OCI-LY7 (cell line): Measurements from ENCODE around the gene NR5A1. TPM values are rescaled to one million over a fixed set of nuclear protein-coding genes. Genes with fewer than 3 reads are reported as not detected.

Experiments used
- BruUV-seq: library from RNA; stranded (reverse); fragments of 400-500 nt; replicated peaks from 2 replicates; lab custom pipeline; 2021; lab: Mats Ljungman, UMichigan
- CTCF ChIA-PET: fragments of 300-600 bp; sonication (Branson Sonifier 250); formaldehyde crosslinking; loops from one replicate; lab custom pipeline; 2022; ENCODE audit warnings: antibody characterized with exemption; ENCODE audit not compliant: unreplicated experiment; lab: Charles Lee
- POLR2A ChIA-PET: fragments of 300-600 bp; sonication (Branson Sonifier 250); formaldehyde crosslinking; loops from one replicate; lab custom pipeline; 2022; ENCODE audit warnings: antibody characterized with exemption; lab: Charles Lee
- DNase-seq: peaks from one replicate; pipeline ENCODE4 v3.0.0-alpha.2; 2015; ENCODE audit warnings: low spot score
- H2AFZ ChIP-seq: fragments of 200-600 bp; sonication (generic), shearing (Covaris generic); 2 replicates; pipeline ENCODE4 v1.6.1; 2014; ENCODE audit warnings: mild to moderate bottlenecking, antibody characterized with exemption, low read length, moderate library complexity
- H3K27ac ChIP-seq: fragments of 200-600 bp; sonication (generic); 2 replicates; pipeline ENCODE4 v1.5.1; 2014; ENCODE audit warnings: mixed run types, low read depth, mild to moderate bottlenecking, moderate library complexity, low read length, inconsistent platforms; ENCODE audit not compliant: poor library complexity, severe bottlenecking
- H3K36me3 ChIP-seq: fragments of 200-600 bp; sonication (generic); 2 replicates; pipeline ENCODE4 v1.6.1; 2014; ENCODE audit warnings: mild to moderate bottlenecking, antibody characterized with exemption, low read length, moderate library complexity, mixed read lengths; ENCODE audit not compliant: insufficient read depth
- H3K4me1 ChIP-seq: fragments of 200-600 bp; sonication (generic); 2 replicates; pipeline ENCODE4 v1.5.1; 2014; ENCODE audit warnings: mild to moderate bottlenecking, low read length; ENCODE audit not compliant: insufficient read depth, poor library complexity, severe bottlenecking
- H3K4me2 ChIP-seq: fragments of 200-600 bp; sonication (generic); 2 replicates; pipeline ENCODE4 v1.6.1; 2014; ENCODE audit warnings: mild to moderate bottlenecking, low read length
- H3K4me3 ChIP-seq: fragments of 200-600 bp; sonication (generic); 2 replicates; pipeline ENCODE4 v1.5.1; 2014; ENCODE audit warnings: mild to moderate bottlenecking, low read depth, low read length; ENCODE audit not compliant: poor library complexity, severe bottlenecking
- H3K79me2 ChIP-seq: fragments of 200-600 bp; sonication (generic); 2 replicates; pipeline ENCODE4 v1.6.1; 2016; ENCODE audit warnings: low read depth, mild to moderate bottlenecking, low read length, moderate library complexity, mixed read lengths; ENCODE audit not compliant: insufficient read depth
- H3K9me2 ChIP-seq: fragments of 200-600 bp; sonication (generic); 2 replicates; pipeline ENCODE4 v1.6.1; 2016; ENCODE audit warnings: mild to moderate bottlenecking, low read length, mixed read lengths; ENCODE audit not compliant: insufficient read depth
- H3K9me3 ChIP-seq: fragments of 200-600 bp; sonication (generic); 2 replicates; pipeline ENCODE4 v1.6.1; 2014; ENCODE audit warnings: mild to moderate bottlenecking, mixed run types, low read length, mixed read lengths
- H4K20me1 ChIP-seq: fragments of 200-600 bp; sonication (generic); 2 replicates; pipeline ENCODE4 v1.6.1; 2014; ENCODE audit warnings: mild to moderate bottlenecking, antibody characterized with exemption, low read length, moderate library complexity, mixed read lengths; ENCODE audit not compliant: insufficient read depth
- CTCF ChIP-seq: fragments of 200-600 bp; sonication (generic); conservative IDR thresholded peaks from 2 replicates; pipeline ENCODE4 v1.5.1; 2014; ENCODE audit warnings: mild to moderate bottlenecking, antibody characterized with exemption, low read length, moderate library complexity, mixed read lengths
- EZH2phosphoT487 ChIP-seq: fragments of 200-600 bp; sonication (generic); IDR thresholded peaks from 2 replicates; pipeline ENCODE4 v1.6.1; 2018; ENCODE audit warnings: low read depth, borderline replicate concordance, mild to moderate bottlenecking, mixed run types, antibody characterized with exemption, low read length, moderate library complexity, mixed read lengths
- intact Hi-C: fragments of 100-400 bp; cut with micrococcal nuclease; formaldehyde crosslinking; loops from one replicate; pipeline ENCODE4 v1.10.0; 2022; ENCODE audit not compliant: unreplicated experiment
- total RNA-seq, 2 experiments: library from RNA; depleted of rRNA in 1 of 2; stranded (reverse); fragments of >200 nt in 1 of 2; shearing (Covaris generic) in 1 of 2; gene quantifications; 2 replicates each; pipeline ENCODE4 v1.2.3, GENCODE V29; 2014 to 2022

The NR5A1 gene
- total RNA-seq, 2 experiments from 2014 or later, result not detected

- POLR2A ChIA-PET, result no interaction called here
- Histone ChIP-seq H4K20me1 (no peaks in the 10 kb centered on the region), H3K4me3 (no peak overlapping the region), H3K27ac (no peak overlapping the region), H3K79me2 (no peaks in the 10 kb centered on the region), H2AFZ (no peak overlapping the region), H3K36me3 (no peaks in the 10 kb centered on the region), H3K9me3 (no peaks in the 10 kb centered on the region), H3K9me2 (no peaks in the 10 kb centered on the region), H3K4me1 (no peaks in the 10 kb centered on the region), H3K4me2 (no peak overlapping the region)
- intact Hi-C loops, result no loop called here
- no peak for DNase-seq
- no TSS peak for BruUV-seq
- TF ChIP-seq EZH2phosphoT487 (no peak), CTCF (no peak)
- CTCF ChIA-PET, result no interaction called here
These were observed 13.3 kb downstream of the NR5A1 start for GRCh38 chr9:124493794-124494479.

- Histone ChIP-seq H3K79me2 (no peaks in the 10 kb centered on the region), H3K4me1 (no peaks in the 10 kb centered on the region), H3K4me3 (no peak overlapping the region), H3K27ac (no peak overlapping the region), H2AFZ (no peak overlapping the region), H4K20me1 (no peaks in the 10 kb centered on the region), H3K9me2 (no peaks in the 10 kb centered on the region), H3K36me3 (no peaks in the 10 kb centered on the region), H3K4me2 (no peak overlapping the region), H3K9me3 (no peaks in the 10 kb centered on the region)
- no TSS peak for BruUV-seq
- DNase-seq, result no peak
- intact Hi-C loops, result no loop called here
- no peak for TF ChIP-seq CTCF
- TF ChIP-seq EZH2phosphoT487, result no peak
- ChIA-PET CTCF (no interaction called here), POLR2A (no interaction called here)
These were observed 14.0 kb downstream of the NR5A1 start for GRCh38 chr9:124493218-124493617.

- CTCF ChIA-PET, result no interaction called here
- POLR2A ChIA-PET, result no interaction called here
These were observed 14.4 kb downstream of the NR5A1 start for GRCh38 chr9:124492818-124493217.

More at GRCh38 chr9:124492818-124493217, 14.4 kb downstream of the NR5A1 start:
- no peaks in the 10 kb centered on the region for H3K79me2 ChIP-seq
- no peaks in the 10 kb centered on the region for H4K20me1 ChIP-seq
- intact Hi-C loops, result no loop called here
- H3K27ac ChIP-seq, result no peak overlapping the region
- no peaks in the 10 kb centered on the region for H3K9me2 ChIP-seq
- no peaks in the 10 kb centered on the region for H3K4me1 ChIP-seq
- DNase-seq, result no peak
- no peak for TF ChIP-seq EZH2phosphoT487
- TF ChIP-seq CTCF, result no peak
- no peak overlapping the region for H2AFZ ChIP-seq
- H3K4me3 ChIP-seq, result no peak overlapping the region
- no peaks in the 10 kb centered on the region for H3K36me3 ChIP-seq
- no TSS peak for BruUV-seq
- H3K9me3 ChIP-seq, result no peaks in the 10 kb centered on the region
- H3K4me2 ChIP-seq, result no peak overlapping the region
